Testis (tissue), 2 donors: ENCODE results near the gene ARHGAP32.

Experiments used
- POLR2A ChIP-seq: fragments of 450-650 bp; IDR thresholded peaks from one replicate; pipeline ENCODE4 v1.6.1; 2017; ENCODE audit warnings: antibody characterized with exemption, mild to moderate bottlenecking, moderate library complexity
- TF ChIP-seq, protein P1 (sequence below), 3 experiments: fragments of 450-650 bp in 2 of 3; fragments of 200-600 bp in 1 of 3; sonication (generic) in 1 of 3; IDR thresholded peaks; one replicate each; pipeline ENCODE4 v1.5.1; 2016 to 2019; ENCODE audit warnings: antibody characterized with exemption in 3 of 3, mild to moderate bottlenecking in 2 of 3, moderate library complexity in 1 of 3

GRCh38 chr11:129195682-129196081, 3.6 kb upstream of the ARHGAP32 start:
- TF ChIP-seq, protein P1, sequence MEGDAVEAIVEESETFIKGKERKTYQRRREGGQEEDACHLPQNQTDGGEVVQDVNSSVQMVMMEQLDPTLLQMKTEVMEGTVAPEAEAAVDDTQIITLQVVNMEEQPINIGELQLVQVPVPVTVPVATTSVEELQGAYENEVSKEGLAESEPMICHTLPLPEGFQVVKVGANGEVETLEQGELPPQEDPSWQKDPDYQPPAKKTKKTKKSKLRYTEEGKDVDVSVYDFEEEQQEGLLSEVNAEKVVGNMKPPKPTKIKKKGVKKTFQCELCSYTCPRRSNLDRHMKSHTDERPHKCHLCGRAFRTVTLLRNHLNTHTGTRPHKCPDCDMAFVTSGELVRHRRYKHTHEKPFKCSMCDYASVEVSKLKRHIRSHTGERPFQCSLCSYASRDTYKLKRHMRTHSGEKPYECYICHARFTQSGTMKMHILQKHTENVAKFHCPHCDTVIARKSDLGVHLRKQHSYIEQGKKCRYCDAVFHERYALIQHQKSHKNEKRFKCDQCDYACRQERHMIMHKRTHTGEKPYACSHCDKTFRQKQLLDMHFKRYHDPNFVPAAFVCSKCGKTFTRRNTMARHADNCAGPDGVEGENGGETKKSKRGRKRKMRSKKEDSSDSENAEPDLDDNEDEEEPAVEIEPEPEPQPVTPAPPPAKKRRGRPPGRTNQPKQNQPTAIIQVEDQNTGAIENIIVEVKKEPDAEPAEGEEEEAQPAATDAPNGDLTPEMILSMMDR (IDR thresholded peaks at IDR 0.05) = no peak
- no peak for TF ChIP-seq POLR2A
